MCF 10A (cell line): Measurements from ENCODE around the gene PRKN. TPM values are rescaled to one million over a fixed set of nuclear protein-coding genes. Genes with fewer than 3 reads are reported as not detected.

Experiments
- BruUV-seq: library from RNA; stranded (reverse); fragments of 400-500 nt; replicated peaks from 2 replicates; lab custom pipeline; 2021; lab: Mats Ljungman, UMichigan
- CTCF ChIA-PET: fragments of 300-600 bp; sonication (Branson Sonifier 250); formaldehyde crosslinking; extraction: SDS; loops from one replicate; lab custom pipeline; 2021; ENCODE audit warnings: antibody characterized with exemption, inconsistent platforms; lab: Yijun Ruan, JAX
- POLR2A ChIA-PET: fragments of 300-600, 350-650 bp; sonication (Branson Sonifier 250); formaldehyde crosslinking; extraction: SDS; loops from one replicate; lab custom pipeline; 2020; ENCODE audit warnings: antibody characterized with exemption, inconsistent platforms; lab: Yijun Ruan, JAX
- DNase-seq: peaks from one replicate; pipeline ENCODE4 v3.0.0-alpha.2; 2018; ENCODE audit not compliant: unreplicated experiment
- H3K27ac Mint-ChIP-seq: one replicate; pipeline ENCODE4 v1.8.0; 2022; ENCODE audit warnings: mild to moderate bottlenecking, low read depth, mixed read lengths; ENCODE audit not compliant: unreplicated experiment
- H3K27me3 Mint-ChIP-seq: one replicate; pipeline ENCODE4 v1.8.0; 2022; ENCODE audit warnings: mixed read lengths; ENCODE audit not compliant: insufficient read depth, unreplicated experiment
- H3K36me3 Mint-ChIP-seq: one replicate; pipeline ENCODE4 v1.8.0; 2022; ENCODE audit warnings: mild to moderate bottlenecking, moderate library complexity, mixed read lengths; ENCODE audit not compliant: insufficient read depth, unreplicated experiment
- H3K4me1 Mint-ChIP-seq: one replicate; pipeline ENCODE4 v1.8.0; 2022; ENCODE audit warnings: mixed read lengths; ENCODE audit not compliant: insufficient read depth, unreplicated experiment
- H3K4me3 Mint-ChIP-seq: one replicate; pipeline ENCODE4 v1.8.0; 2022; ENCODE audit warnings: mild to moderate bottlenecking, moderate library complexity, mixed read lengths; ENCODE audit not compliant: unreplicated experiment
- H3K9me3 Mint-ChIP-seq: one replicate; pipeline ENCODE4 v1.8.0; 2022; ENCODE audit warnings: mixed read lengths; ENCODE audit not compliant: unreplicated experiment
- intact Hi-C: fragments of 100-400 bp; cut with micrococcal nuclease; formaldehyde crosslinking; loops from 2 replicates; pipeline ENCODE4 v1.14.1; 2022
- total RNA-seq: library from RNA; stranded (reverse); gene quantifications from 2 replicates; pipeline ENCODE4 v1.2.3, GENCODE V29; 2022
- TF ChIP-seq, protein P1 (sequence below): fragments of 200-600 bp; IDR thresholded peaks from one replicate; pipeline ENCODE4 v1.8.0; 2022; ENCODE audit warnings: antibody characterized with exemption, mild to moderate bottlenecking; ENCODE audit not compliant: unreplicated experiment

The PRKN gene
- total RNA-seq, 1 experiment from 2014 or later: 2.5 TPM

DNA sequence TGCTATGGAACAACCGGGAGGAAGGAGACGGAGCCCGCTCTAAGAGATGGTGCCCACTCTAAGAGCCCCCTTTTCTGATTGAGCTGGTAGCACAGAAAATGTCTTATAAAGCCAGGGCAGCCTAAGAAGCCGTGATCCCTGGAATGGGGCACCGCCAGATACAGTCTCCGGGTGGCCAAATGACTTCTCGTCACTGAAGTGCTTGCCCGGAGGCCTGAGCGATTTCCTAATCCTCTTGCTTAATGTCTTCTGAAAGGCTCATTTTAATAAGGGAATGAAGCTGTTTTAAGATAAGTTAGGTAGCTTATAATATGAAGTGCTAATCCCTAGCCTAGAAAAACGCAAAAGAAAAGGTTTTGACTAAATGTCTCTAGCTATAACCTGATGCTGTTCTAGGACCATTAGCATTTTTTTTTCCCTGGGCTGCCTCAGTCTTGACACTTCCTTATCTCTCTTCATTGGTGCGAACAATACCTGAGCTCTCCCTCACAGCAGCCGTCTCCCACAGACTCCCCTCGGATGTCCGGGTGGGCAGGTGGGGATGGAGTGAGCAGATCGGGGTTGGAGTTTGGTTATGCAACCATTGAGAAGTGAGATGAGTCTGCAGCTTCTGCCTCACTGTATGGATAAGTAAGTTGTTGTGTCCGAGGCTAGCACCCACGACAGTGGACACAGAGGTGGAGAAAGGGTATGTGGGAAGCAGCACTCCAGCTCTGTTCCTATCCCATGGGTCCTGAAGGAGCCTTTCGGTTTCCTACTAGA lies 894.3 kb downstream of the PRKN start:
- Mint-ChIP-seq H3K27me3 (no peaks in the 10 kb centered on the region), H3K9me3 (no peaks in the 10 kb centered on the region), H3K4me1 (no peaks in the 10 kb centered on the region), H3K36me3 (no peaks in the 10 kb centered on the region), H3K27ac (no peak overlapping the region), H3K4me3 (no peak overlapping the region)
- TF ChIP-seq, protein P1, sequence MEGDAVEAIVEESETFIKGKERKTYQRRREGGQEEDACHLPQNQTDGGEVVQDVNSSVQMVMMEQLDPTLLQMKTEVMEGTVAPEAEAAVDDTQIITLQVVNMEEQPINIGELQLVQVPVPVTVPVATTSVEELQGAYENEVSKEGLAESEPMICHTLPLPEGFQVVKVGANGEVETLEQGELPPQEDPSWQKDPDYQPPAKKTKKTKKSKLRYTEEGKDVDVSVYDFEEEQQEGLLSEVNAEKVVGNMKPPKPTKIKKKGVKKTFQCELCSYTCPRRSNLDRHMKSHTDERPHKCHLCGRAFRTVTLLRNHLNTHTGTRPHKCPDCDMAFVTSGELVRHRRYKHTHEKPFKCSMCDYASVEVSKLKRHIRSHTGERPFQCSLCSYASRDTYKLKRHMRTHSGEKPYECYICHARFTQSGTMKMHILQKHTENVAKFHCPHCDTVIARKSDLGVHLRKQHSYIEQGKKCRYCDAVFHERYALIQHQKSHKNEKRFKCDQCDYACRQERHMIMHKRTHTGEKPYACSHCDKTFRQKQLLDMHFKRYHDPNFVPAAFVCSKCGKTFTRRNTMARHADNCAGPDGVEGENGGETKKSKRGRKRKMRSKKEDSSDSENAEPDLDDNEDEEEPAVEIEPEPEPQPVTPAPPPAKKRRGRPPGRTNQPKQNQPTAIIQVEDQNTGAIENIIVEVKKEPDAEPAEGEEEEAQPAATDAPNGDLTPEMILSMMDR: no peak
- DNase-seq: no peak
- POLR2A ChIA-PET: no interaction called here
- CTCF ChIA-PET: interaction anchor here (0.6 to 0.7 kb wide), 3 partner anchors 73 to 382 kb away, joined by 3 to 4 read pairs (median 3); no protein-coding TSS in a partner anchor
- BruUV-seq: no TSS peak
- intact Hi-C loops: no loop called here

DNA sequence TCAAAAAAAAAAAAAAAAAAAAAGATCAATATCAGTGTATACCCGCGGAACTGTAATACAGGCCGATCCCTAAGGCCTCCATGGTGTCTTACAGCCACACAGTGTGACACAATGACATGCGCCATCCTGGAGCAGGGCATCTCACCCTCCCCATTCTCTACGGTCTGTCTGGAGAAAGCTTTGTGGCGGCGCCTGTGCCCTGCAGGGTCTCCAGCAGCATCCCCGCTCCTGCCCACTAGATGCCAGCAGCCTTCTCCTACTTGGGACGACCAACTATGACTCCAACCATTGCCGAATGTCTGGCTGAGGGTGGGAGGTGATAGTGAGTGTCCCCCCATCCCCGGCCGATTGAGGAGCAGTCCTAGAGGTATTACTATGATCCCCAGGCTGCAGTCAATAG lies 894.9 kb downstream of the PRKN start:
- intact Hi-C loops: no loop called here

DNA sequence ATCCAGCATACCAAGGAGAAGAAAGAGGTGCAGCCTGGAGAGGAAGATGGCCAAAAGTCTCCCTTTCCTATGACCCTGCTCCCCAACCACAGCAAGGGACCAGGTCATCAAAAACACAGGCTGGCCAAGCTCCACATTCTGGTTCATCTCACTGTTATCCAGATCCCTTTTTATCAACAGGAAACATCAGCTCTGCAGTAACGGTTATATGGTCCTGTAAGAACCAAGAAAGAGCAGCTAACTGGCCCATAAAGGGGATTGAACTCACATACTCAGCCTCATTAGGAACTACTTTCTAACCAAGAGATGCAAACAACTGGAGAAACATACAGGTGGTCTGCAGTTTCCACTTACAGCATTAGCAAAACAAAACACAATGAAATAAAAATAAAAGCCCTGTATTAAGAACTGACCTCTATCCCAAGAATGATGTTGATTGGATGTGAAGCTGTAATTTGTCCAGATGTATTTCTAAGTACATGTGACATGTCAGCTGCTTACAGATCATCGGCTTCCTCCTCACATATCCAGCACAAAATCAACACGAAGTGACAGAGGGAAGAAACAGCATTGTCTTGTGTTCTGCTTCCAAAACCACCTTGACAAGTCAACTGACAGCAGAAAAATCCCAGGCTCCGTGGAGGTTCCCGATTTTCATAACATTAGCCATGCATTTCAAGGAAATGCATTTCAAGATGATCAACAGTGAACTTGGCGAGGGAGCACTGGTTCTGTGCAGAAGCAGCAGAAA lies 896.5 kb downstream of the PRKN start:
- no peak for DNase-seq
- no peaks in the 10 kb centered on the region for H3K4me1 Mint-ChIP-seq
- BruUV-seq: no TSS peak
- no peaks in the 10 kb centered on the region for H3K27me3 Mint-ChIP-seq
- H3K4me3 Mint-ChIP-seq: no peak overlapping the region
- intact Hi-C loops: no loop called here
- POLR2A ChIA-PET: no interaction called here
- CTCF ChIA-PET: no interaction called here
- H3K27ac Mint-ChIP-seq: no peak overlapping the region
- TF ChIP-seq, protein P1: no peak
- H3K36me3 Mint-ChIP-seq: no peaks in the 10 kb centered on the region
- no peaks in the 10 kb centered on the region for H3K9me3 Mint-ChIP-seq

More for the DNA sequence above, 894.9 kb downstream of the PRKN start:
- Mint-ChIP-seq H3K9me3 (no peaks in the 10 kb centered on the region), H3K27me3 (no peaks in the 10 kb centered on the region), H3K36me3 (no peaks in the 10 kb centered on the region), H3K4me1 (no peaks in the 10 kb centered on the region), H3K27ac (no peak overlapping the region), H3K4me3 (no peak overlapping the region)
- no peak for DNase-seq
- ChIA-PET POLR2A (no interaction called here), CTCF (interaction anchor here (0.6 kb wide), 2 partner anchors 213 to 381 kb away, joined by 3 to 4 read pairs; no protein-coding TSS in a partner anchor)
- no TSS peak for BruUV-seq
- TF ChIP-seq, protein P1: no peak

DNA sequence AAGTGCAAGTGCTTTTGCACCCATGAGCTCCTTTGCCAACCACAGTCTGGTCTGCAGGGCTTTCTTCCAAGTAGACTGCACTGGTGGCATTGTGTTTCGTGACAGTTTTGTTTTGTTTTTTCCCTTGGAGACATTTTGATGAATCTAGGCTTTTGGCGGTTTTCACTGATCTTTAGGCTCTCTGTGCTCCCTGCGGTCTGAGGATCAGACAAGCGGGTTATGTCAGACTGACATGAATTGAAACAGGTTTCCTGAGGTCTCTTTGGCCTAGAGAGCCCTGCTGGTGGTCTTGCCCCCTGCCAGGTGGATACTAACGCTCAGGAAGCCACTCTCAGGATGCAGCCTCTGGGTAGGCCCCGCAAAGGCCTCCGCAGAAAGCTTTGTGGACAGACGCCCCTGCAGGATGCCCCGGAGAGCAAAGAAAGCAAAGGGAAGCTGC lies 898.3 kb downstream of the PRKN start:
- TF ChIP-seq, protein P1: no peak
- Mint-ChIP-seq H3K9me3 (no peaks in the 10 kb centered on the region), H3K27me3 (no peaks in the 10 kb centered on the region), H3K27ac (no peak overlapping the region), H3K4me1 (no peaks in the 10 kb centered on the region), H3K4me3 (no peak overlapping the region), H3K36me3 (no peaks in the 10 kb centered on the region)
- POLR2A ChIA-PET: interaction anchor here (0.6 kb wide), 1 partner anchor 228 kb away, joined by 3 read pairs; no protein-coding TSS in a partner anchor
- CTCF ChIA-PET: interaction anchor here (0.5 kb wide), 1 partner anchor 1582 kb away, joined by 6 read pairs; no protein-coding TSS in a partner anchor
- no TSS peak for BruUV-seq
- intact Hi-C loops: no loop called here
- DNase-seq: no peak
